Skeletal muscle cell (primary cell): ENCODE measurements around the gene C12orf75.
"Not testable (repeated sequence)": the region's sequence is repeated elsewhere in the genome, so short reads cannot be mapped to it uniquely, and the experiment has no call there.

ENCODE experiments used
- DNase-seq: peaks from one replicate; pipeline ENCODE4 v3.0.0-alpha.2; 2010; ENCODE audit warnings: low read depth
- H3K4me3 ChIP-seq: 2 replicates; pipeline ENCODE4 v1.5.1; 2011; ENCODE audit warnings: low read depth, mild to moderate bottlenecking, control low read depth, low read length, moderate library complexity

C12orf75 gene

DNA sequence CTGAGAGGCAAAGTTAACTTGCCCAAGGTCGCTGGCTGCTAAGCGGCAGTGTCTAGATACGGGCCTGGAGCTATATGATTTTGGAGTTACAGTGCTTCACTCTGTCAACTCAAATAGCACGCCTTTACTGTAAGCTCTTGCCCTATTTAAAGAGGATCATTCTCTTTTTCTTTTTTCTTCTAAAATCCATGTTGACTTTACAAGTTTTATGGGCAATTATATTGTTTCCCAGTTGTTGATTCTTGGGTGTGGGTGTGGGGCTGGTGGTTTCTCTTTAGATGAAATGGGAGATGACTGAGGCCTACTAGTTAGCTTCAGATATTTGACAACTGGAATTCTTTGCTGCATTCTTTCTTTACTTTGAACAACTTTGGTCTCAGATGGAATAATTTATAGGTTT, 70.7 kb downstream of the C12orf75 start:
- no peak overlapping the region for H3K4me3 ChIP-seq
- no peak for DNase-seq

DNA sequence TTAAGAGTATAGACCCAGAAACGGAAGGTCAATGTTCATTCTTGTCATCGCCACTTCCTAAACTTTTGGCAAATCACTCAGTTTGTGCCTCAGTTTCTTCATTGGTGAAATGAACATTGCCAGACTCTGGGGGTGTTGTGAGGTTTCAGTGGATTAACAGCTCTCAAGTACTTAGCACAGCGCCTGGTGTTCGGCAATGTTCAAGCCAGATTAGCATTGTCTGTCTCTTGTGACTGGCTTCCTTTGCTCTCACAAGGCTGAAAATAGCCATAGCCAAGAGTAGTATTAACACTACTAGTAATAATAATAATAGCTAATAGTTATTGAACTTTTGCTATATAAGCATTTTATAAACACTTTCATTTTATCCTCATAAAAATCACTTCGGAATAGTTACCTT, 71.9 kb downstream of the C12orf75 start:
- DNase-seq, result no peak
- no peak overlapping the region for H3K4me3 ChIP-seq

DNA sequence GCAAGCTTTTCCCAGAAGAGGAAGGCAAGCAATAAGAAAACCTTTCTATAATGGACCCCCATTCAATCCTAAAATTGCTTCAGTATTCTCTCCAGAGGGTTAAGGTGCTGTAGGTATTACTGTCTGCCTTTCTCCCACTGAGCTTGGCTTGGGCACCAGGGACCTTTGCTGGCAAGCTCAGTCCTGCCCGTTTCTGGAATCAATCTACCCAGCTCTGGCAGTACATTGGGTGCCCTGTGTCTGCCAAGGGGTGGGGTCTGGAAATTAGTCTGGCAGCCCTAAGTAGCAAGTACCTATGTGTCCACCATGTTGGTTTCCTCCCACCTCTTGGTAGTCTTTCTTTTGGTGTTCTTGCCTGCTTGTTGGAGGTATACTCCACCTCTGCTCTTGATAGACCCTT, 72.6 kb downstream of the C12orf75 start:
- DNase-seq, result no peak

DNA sequence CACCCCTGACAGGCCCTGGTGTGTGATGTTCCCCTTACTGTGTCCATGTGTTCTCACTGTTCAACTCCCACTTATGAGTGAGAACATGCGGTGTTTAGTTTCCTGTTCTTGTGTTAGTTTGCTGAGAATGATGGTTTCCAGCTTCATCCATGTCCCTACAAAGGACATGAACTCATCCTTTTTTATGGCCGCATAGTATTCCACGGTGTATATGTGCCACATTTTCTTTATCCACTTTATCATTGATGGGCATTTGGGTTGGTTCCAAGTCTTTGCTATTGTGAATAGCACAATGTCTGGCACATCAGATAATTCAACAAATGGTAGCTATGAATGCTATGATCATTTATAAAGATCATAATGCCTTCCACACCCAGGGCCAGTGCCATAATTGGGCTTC, 73.6 kb downstream of the C12orf75 start:
- not testable (repeated sequence) for DNase-seq, H3K4me3 ChIP-seq

More for the DNA sequence above, 72.6 kb downstream of the C12orf75 start:
- H3K4me3 ChIP-seq, result no peak overlapping the region

DNA sequence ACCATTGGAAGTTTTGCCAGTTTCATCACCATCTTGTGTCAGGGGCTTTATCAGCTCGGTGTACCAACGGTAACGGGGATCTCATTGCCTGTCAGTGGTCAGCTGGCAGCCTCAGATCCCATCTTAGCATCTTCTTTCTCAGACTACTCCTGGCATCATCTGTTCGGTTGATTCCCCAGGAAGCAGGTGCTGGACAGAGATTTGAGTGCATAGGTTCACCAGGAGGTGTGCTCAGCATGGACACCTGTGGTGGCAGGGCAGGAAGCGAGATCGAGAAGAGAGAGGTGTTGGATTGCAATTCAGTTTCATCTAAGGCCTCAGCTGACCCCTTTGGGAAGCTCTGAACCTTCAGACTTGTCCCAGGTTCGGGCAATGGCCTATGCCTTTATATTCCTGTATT, 76.0 kb downstream of the C12orf75 start:
- no peak overlapping the region for H3K4me3 ChIP-seq
- no peak for DNase-seq

DNA sequence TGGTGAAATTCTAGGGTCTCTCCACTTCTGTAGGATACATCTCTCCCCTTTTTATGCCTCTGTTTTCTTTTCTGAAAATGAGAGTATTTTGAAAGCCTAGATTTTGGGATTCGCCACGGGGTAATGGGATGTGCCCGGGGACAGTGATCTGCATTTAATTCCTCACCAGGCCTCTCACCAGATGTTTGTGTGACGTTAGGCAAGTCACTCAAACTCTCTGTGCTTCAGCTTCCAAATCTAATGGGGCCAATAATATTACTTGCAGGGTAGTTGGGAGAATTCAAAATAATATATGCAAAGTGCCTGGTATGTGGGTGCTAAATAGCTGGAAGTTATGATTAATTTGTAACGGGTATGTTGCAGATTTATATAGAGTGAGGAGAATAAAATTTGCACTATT, 78.8 kb downstream of the C12orf75 start:
- DNase-seq, result no peak
- H3K4me3 ChIP-seq, result no peak overlapping the region

DNA sequence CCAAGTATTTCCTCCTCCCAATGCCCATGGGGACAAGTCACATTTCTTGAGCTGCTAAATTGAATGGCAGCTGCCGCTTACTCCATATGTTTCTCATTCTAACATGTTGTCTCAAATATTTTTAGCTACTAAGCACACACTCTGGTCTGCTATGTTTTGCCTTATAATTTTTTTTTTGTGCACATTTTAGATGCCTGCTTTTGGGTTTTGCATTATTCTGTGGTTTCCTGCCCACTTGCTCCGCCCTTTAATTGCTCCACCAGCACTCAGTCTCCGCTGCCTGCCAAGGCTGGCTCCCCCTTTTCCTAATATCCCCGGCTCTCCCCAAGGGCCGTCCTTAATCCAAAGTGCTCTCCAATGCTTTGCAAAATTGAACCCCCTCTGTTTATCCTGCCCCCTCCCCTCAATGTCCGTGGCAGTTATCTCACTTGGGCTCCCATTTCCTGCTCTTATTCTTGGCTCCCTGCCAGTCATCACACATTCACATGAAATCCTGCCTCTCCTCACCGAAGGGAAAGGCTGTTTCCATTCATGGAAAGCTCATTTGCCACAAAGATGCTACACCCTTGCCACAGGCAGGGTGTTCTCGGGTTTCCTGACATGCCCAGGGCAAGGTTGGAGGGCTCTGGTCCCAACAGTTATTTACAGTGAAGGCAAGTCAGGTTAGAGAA, 79.4 kb downstream of the C12orf75 start:
- peak overlapping the region; percentile 14 for H3K4me3 ChIP-seq
- peak; percentile 49 for DNase-seq

DNA sequence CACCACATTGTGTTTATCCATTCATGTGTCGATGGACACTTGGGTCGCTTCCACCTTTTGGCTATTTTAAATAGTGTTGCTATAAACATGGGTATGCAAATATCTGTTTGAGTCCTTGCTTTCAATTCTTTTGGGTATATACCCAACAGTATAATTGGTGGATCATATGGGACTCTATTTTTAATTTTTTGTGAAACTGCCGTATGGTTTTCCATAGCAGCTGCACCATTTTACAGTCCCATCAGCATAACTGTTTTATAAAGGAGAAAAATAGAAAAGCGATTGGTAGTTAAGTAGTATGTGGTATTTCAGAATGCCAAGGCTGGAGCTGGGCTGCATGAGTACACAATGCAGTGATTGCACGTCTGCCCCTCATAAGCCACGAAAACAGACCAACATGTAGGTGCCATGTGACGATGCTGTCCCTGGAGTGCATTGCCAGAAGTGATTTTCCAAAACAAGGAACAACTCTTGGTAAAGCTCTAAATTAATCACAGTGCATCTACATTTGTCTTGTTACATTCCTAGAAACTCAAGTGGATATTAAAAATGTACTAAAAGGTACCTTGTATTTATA, 83.5 kb downstream of the C12orf75 start:
- no peak overlapping the region for H3K4me3 ChIP-seq
- no peak for DNase-seq

DNA sequence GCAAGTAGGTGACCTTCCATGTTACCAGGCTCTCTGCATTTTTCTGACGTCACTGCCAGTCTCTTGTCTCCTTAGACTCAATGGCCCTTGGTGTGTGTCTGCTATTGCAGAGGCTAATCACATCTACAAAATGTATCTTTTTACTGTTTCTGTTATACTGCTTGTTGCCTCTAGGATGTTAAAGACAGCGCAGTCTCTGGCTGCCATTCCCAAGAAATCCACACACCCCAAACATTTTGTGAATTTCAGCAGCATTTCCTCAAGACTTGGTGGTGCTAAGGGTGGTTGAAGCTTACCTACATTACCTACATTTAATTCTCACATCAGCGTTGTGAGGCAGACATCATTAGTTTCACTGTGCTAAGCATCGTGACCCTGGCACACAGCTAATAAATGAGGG, 87.2 kb downstream of the C12orf75 start:
- no peak for DNase-seq
- H3K4me3 ChIP-seq, result no peak overlapping the region

DNA sequence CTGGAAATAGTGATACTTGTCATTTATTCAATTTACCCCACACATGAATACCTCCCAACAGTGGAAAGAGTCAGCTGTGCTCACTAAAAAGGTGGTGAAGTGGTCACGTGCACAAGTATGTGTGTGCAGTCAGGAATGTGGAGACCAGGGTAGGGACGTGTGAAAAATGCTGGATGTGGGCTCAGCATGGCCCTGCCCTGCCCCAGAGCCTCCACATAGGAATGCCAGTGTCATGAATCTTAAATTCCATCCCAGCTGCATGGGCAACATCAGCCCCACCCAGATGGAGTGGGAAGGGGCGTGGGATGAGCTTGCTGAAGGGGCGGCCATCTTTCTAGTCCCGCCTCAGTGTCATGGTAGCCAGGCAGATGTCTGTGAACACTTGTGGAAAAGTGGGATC, 87.7 kb downstream of the C12orf75 start:
- no peak overlapping the region for H3K4me3 ChIP-seq
- DNase-seq, result peak; percentile 76

DNA sequence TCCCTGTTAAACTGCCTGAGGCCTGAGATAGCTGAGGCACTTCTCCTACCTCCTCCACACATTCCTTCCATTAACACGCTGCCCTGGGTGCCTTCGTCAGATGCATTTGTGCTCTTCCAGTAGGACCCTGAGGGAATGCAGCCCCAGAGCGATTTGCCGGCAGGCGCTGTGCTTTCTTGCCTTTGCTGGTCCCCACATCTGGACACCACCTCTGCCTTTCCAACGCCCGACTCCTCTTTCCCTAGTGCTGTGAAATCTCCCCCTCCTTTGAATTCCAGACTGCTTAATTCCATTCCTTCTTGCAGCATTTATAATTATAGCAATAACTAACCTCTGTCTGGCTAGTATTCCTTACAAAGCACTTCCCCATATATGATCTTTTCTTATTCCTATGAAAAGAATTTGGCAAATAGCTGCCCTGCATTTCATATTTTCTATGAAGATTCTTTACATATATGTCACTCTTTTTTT, 88.4 kb downstream of the C12orf75 start:
- DNase-seq, result no peak
- H3K4me3 ChIP-seq, result no peak overlapping the region

DNA sequence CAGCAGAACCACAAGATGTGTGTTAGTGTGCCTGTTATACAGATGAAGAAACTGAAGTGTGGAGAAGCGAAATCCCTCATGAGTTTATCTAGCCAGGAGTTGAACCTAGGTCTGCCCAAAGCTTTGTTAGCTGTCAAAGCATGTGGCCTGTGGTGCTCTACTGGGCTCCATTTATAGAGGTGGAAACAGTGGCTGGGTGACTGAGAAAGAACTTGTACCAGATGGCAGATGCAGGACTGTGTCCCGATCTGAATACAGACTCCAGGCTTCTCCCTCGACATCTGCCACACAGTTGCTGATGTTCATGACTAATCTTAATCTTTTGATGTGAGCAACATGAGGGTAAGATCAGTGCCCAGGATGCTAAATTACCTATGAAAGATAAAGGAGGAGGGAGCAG, 89.1 kb downstream of the C12orf75 start:
- H3K4me3 ChIP-seq, result no peak overlapping the region
- no peak for DNase-seq

DNA sequence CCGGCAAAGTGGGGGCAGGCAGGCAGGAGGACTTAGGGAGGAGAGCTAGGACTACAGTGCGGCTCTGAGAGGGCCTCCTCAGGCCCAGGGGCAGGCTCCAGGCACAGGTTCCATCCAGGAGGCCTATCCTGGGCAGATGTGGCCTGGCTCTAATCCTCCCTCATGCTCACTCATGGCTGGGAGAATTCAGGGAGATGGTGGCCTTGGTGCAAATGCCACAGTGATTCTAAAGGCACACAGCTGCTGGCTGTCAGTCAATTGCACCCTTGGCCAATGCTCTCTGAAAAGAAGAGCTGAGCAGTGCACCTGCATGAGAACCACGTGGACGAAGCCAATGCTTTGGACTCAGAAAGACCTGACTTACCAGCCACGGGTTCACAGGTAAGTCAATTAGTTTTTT, 89.6 kb downstream of the C12orf75 start:
- no peak for DNase-seq
- no peak overlapping the region for H3K4me3 ChIP-seq

DNA sequence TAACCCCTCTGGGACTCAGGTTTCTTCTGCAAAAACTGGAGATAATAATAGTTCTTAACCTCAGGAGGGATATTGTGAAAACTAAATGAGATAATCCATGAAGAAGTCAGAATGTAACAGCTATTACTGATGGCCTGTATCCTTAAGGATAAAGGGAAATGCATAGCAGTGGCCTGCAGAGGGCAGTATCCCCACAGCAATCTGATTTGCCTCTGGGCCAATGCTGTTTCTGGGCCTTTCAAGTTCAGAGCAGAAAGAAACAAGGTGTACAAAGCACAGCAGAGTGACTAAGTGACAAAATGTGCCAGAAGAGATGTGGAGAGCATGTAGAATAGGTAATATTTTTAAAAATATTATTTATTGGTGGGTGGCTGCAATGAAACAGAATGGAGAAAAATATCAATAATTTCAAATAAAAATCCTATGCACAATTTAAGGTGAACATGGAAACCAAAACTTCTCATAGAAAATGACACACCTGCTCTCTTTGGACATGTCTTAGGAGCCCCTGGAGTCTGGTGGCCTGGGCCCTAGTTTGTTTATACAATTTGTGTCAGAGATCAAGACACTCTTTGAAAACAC, 90.3 kb downstream of the C12orf75 start:
- no peak overlapping the region for H3K4me3 ChIP-seq
- no peak for DNase-seq
